ENCODE results near the gene ALDH3A2. TPM values are rescaled to one million over a fixed set of nuclear protein-coding genes. Genes with fewer than 3 reads are reported as not detected.

The ALDH3A2 gene
- total RNA-seq, 1 donor from 2014 or later, result 138 TPM

DNA sequence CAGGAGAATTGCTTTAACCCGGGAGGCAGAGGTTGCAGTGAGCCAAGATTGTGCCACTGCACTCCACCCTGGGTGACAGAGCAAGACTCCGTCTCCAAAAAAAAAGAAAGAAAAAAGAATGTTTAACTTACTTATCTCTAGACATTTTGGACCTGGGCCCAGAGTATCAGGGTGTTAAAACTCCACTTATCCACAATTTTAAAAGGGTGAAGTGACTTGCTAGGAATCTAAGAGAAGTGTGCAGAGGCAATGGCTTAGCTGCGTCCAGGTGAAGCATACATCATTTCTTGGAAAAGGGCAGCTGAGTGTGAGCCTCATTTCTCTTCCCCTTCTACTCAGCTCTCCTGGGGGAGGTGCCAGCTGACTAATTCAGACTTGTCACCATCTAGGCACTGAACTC, 25.1 kb downstream of the ALDH3A2 start:
- Histone ChIP-seq H3K9me3 (ENCODE audit: low read depth) (peaks cover 4% of the 10 kb centered on the region), H3K4me1 (no peaks in the 10 kb centered on the region), H3K9ac (no peak overlapping the region), H4K20me1 (ENCODE audit: low read depth) (no peaks in the 10 kb centered on the region), H3K27ac (no peak overlapping the region), H3F3A (ENCODE audit: low read depth) (no peaks in the 10 kb centered on the region), H3K4me3 (no peak overlapping the region), H2AFZ (replicated peaks) (no peak overlapping the region), H3K79me2 (ENCODE audit: low read depth) (no peaks in the 10 kb centered on the region), H3K4me2 (no peak overlapping the region), H3K36me3 (peaks cover 31% of the 10 kb centered on the region), H3K27me3 (no peaks in the 10 kb centered on the region)
- Mint-ChIP-seq H3K36me3 (peaks cover 50% of the 10 kb centered on the region), H3K4me1 (peaks cover 20% of the 10 kb centered on the region), H3K27me3 (ENCODE audit: insufficient read depth, low read depth) (peaks cover 3% of the 10 kb centered on the region), H3K9me3 (peaks cover 17% of the 10 kb centered on the region), H3K4me3 (no peak overlapping the region), H3K27ac (no peak overlapping the region)
- DNase-seq (ENCODE audit: low spot score), result no peak
- TF ChIP-seq, protein P1, sequence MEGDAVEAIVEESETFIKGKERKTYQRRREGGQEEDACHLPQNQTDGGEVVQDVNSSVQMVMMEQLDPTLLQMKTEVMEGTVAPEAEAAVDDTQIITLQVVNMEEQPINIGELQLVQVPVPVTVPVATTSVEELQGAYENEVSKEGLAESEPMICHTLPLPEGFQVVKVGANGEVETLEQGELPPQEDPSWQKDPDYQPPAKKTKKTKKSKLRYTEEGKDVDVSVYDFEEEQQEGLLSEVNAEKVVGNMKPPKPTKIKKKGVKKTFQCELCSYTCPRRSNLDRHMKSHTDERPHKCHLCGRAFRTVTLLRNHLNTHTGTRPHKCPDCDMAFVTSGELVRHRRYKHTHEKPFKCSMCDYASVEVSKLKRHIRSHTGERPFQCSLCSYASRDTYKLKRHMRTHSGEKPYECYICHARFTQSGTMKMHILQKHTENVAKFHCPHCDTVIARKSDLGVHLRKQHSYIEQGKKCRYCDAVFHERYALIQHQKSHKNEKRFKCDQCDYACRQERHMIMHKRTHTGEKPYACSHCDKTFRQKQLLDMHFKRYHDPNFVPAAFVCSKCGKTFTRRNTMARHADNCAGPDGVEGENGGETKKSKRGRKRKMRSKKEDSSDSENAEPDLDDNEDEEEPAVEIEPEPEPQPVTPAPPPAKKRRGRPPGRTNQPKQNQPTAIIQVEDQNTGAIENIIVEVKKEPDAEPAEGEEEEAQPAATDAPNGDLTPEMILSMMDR (IDR thresholded peaks at IDR 0.05), result no peak
- TF ChIP-seq EZH2 (IDR thresholded peaks at IDR 0.05) (no peak), EZH2phosphoT487 (IDR thresholded peaks at IDR 0.05) (no peak)

DNA sequence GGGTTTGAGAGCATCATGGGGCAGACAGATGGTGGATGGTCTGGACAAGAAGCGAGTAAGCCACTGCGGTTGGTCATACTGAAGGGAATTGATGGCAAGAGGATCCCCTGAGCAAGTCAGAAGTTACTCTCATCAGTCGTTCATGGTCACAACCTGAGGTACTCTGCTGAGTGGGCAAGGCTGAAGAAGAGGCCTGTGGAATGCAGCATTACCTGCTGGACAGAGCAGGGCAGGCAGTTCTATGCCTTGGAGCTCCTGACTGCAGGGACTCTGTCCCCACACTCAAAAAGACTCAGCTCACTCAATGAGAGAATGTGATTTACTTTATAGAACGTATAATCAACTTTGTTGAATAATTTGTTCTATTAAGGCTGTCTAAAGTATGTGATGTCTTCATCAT, 28.3 kb downstream of the ALDH3A2 start:
- Histone ChIP-seq H3K27me3 (no peaks in the 10 kb centered on the region), H4K20me1 (ENCODE audit: low read depth) (no peaks in the 10 kb centered on the region), H3K9ac (no peak overlapping the region), H3K27ac (no peak overlapping the region), H3F3A (ENCODE audit: low read depth) (no peaks in the 10 kb centered on the region), H3K36me3 (peaks cover 30% of the 10 kb centered on the region), H2AFZ (replicated peaks) (no peak overlapping the region), H3K79me2 (ENCODE audit: low read depth) (no peaks in the 10 kb centered on the region), H3K9me3 (ENCODE audit: low read depth) (peaks cover 4% of the 10 kb centered on the region), H3K4me2 (no peak overlapping the region), H3K4me1 (no peaks in the 10 kb centered on the region), H3K4me3 (no peak overlapping the region)
- TF ChIP-seq EZH2 (IDR thresholded peaks at IDR 0.05) (no peak), EZH2phosphoT487 (IDR thresholded peaks at IDR 0.05) (no peak)
- TF ChIP-seq, protein P1 (IDR thresholded peaks at IDR 0.05), result no peak
- Mint-ChIP-seq H3K27ac (no peak overlapping the region), H3K9me3 (peaks cover 22% of the 10 kb centered on the region), H3K4me3 (no peak overlapping the region), H3K4me1 (peaks cover 7% of the 10 kb centered on the region), H3K36me3 (peaks cover 55% of the 10 kb centered on the region), H3K27me3 (ENCODE audit: insufficient read depth, low read depth) (no peaks in the 10 kb centered on the region)
- no peak for DNase-seq (ENCODE audit: low spot score)

DNA sequence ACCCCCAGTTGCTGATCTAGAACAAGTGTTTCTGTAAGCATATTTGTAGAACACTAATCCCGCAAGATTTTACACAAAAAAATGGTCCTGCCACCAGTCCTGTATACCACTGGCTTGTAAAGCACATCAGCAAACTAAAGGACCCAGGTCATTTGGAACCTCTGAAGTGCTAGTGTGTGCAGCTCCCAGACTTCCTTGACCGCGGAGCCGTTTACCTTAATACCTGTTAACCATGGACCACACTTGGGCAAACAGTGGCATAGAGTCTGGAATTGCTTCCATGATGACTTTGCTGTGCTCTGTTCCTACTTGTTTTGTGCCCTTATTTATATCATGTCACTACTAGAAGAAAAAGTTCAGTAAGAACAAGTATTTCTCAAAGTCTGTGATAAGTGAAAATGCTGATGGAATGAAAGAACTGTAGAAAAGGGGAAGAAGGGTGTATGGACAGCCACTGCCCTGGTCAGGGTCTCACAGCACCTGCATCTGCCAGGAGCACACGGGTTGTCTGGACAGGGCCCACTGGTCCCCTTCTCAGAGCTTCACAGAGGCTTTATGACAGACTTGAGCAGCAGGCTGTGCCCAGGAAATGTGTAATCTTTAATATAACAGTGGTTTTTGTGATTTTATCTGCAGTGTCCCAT, 29.3 kb downstream of the ALDH3A2 start:
- TF ChIP-seq EZH2 (IDR thresholded peaks at IDR 0.05), result no peak
- TF ChIP-seq, protein P1 (IDR thresholded peaks at IDR 0.05), result no peak
- no peak for TF ChIP-seq EZH2phosphoT487 (IDR thresholded peaks at IDR 0.05)
- no peaks in the 10 kb centered on the region for H4K20me1 ChIP-seq (ENCODE audit: low read depth)
- Mint-ChIP-seq H3K27me3 (ENCODE audit: insufficient read depth, low read depth) (no peaks in the 10 kb centered on the region), H3K4me3 (no peak overlapping the region), H3K4me1 (no peaks in the 10 kb centered on the region), H3K27ac (no peak overlapping the region), H3K9me3 (peaks cover 22% of the 10 kb centered on the region), H3K36me3 (peaks cover 53% of the 10 kb centered on the region)
- no peak for DNase-seq (ENCODE audit: low spot score)
- H3F3A ChIP-seq (ENCODE audit: low read depth), result no peaks in the 10 kb centered on the region
- peaks cover 30% of the 10 kb centered on the region for H3K36me3 ChIP-seq
- H3K79me2 ChIP-seq (ENCODE audit: low read depth), result no peaks in the 10 kb centered on the region
- H3K9ac ChIP-seq, result no peak overlapping the region
- H3K4me1 ChIP-seq, result no peaks in the 10 kb centered on the region
- no peaks in the 10 kb centered on the region for H3K27me3 ChIP-seq
- H3K4me3 ChIP-seq, result no peak overlapping the region
- H3K27ac ChIP-seq, result no peak overlapping the region
- peaks cover 4% of the 10 kb centered on the region for H3K9me3 ChIP-seq (ENCODE audit: low read depth)
- H3K4me2 ChIP-seq, result no peak overlapping the region
- H2AFZ ChIP-seq (replicated peaks), result no peak overlapping the region

Measured in neural progenitor cell (in vitro differentiated cells).